ENCODE results near the gene UBE2S. TPM values are rescaled to one million over a fixed set of nuclear protein-coding genes. Genes with fewer than 3 reads are reported as not detected.

Gene UBE2S
- total RNA-seq, 1 donor from 2014 or later, result 235 TPM

- Mint-ChIP-seq H3K36me3 (ENCODE audit: unreplicated experiment) (no peaks in the 10 kb centered on the region), H3K27ac (ENCODE audit: unreplicated experiment) (peak overlapping the region; percentile 92), H3K4me1 (ENCODE audit: low read depth, unreplicated experiment) (peaks cover 17% of the 10 kb centered on the region), H3K4me3 (ENCODE audit: unreplicated experiment) (peak overlapping the region; percentile 74), H3K27me3 (ENCODE audit: unreplicated experiment) (peaks cover 23% of the 10 kb centered on the region), H3K9me3 (ENCODE audit: unreplicated experiment) (peaks cover 28% of the 10 kb centered on the region)
- TF ChIP-seq CTCF (IDR thresholded peaks at IDR 0.05; ENCODE audit: partially characterized antibody, unreplicated experiment), result no peak
- DNase-seq, result peak; percentile 72
Measured at GRCh38 chr19:55383279-55384130, 24.1 kb downstream of the UBE2S start.

- H3K27ac Mint-ChIP-seq (ENCODE audit: unreplicated experiment), result peak overlapping the region; percentile 92
- no peak for TF ChIP-seq CTCF (IDR thresholded peaks at IDR 0.05; ENCODE audit: partially characterized antibody, unreplicated experiment)
- H3K9me3 Mint-ChIP-seq (ENCODE audit: unreplicated experiment), result peaks cover 28% of the 10 kb centered on the region
- peaks cover 16% of the 10 kb centered on the region for H3K4me1 Mint-ChIP-seq (ENCODE audit: low read depth, unreplicated experiment)
- H3K4me3 Mint-ChIP-seq (ENCODE audit: unreplicated experiment), result peak overlapping the region; percentile 74
- H3K36me3 Mint-ChIP-seq (ENCODE audit: unreplicated experiment), result no peaks in the 10 kb centered on the region
- no peak for DNase-seq
- H3K27me3 Mint-ChIP-seq (ENCODE audit: unreplicated experiment), result peaks cover 25% of the 10 kb centered on the region
Measured at GRCh38 chr19:55382522-55383054, 25.0 kb downstream of the UBE2S start.

GRCh38 chr19:55382013-55382412 is 25.6 kb downstream of the UBE2S start:
- Mint-ChIP-seq H3K27me3 (ENCODE audit: unreplicated experiment) (peaks cover 25% of the 10 kb centered on the region), H3K9me3 (ENCODE audit: unreplicated experiment) (peaks cover 27% of the 10 kb centered on the region), H3K4me1 (ENCODE audit: low read depth, unreplicated experiment) (peaks cover 12% of the 10 kb centered on the region), H3K36me3 (ENCODE audit: unreplicated experiment) (no peaks in the 10 kb centered on the region), H3K27ac (ENCODE audit: unreplicated experiment) (peak overlapping the region; percentile 49), H3K4me3 (ENCODE audit: unreplicated experiment) (peak overlapping the region; percentile 47)
- no peak for TF ChIP-seq CTCF (IDR thresholded peaks at IDR 0.05; ENCODE audit: partially characterized antibody, unreplicated experiment)
- no peak for DNase-seq

- TF ChIP-seq CTCF (IDR thresholded peaks at IDR 0.05; ENCODE audit: partially characterized antibody, unreplicated experiment), result no peak
- Mint-ChIP-seq H3K27ac (ENCODE audit: unreplicated experiment) (peak overlapping the region; percentile 98), H3K4me3 (ENCODE audit: unreplicated experiment) (peak overlapping the region; percentile 72), H3K4me1 (ENCODE audit: low read depth, unreplicated experiment) (peaks cover 11% of the 10 kb centered on the region), H3K9me3 (ENCODE audit: unreplicated experiment) (peaks cover 18% of the 10 kb centered on the region), H3K27me3 (ENCODE audit: unreplicated experiment) (peaks cover 19% of the 10 kb centered on the region), H3K36me3 (ENCODE audit: unreplicated experiment) (no peaks in the 10 kb centered on the region)
- DNase-seq, result peak; percentile 71
Measured at GRCh38 chr19:55379174-55379573, 28.4 kb downstream of the UBE2S start.
